HG03060 (cell line): Measurements from ENCODE around the gene RNF130.

Experiments
- ATAC-seq: cut with Tn5 transposase; IDR thresholded peaks from one replicate; pipeline ENCODE4 v1.9.1; 2021; ENCODE audit warnings: low read depth, moderate number of reproducible peaks; ENCODE audit not compliant: unreplicated experiment

The RNF130 gene

DNA sequence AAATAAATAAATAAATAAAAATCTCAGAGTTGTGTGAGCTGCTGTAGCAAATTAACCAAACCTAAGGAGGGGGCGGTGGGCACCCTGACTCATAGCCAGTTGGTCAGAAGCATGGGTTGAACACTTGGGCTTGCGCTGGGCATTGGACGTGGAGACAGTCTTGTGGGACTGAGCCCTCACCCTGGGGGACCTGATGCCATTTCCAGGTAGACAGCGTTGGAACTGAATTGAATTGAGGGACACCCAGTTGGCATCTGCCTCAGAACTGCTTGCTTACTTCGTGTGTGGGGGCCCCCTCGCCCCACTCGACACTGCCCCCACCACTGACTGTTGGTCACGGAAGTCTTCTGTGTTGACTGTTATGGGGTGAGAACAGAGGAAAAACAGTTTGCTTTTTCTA lies 144.9 kb downstream of the RNF130 start:
- no peak for ATAC-seq

DNA sequence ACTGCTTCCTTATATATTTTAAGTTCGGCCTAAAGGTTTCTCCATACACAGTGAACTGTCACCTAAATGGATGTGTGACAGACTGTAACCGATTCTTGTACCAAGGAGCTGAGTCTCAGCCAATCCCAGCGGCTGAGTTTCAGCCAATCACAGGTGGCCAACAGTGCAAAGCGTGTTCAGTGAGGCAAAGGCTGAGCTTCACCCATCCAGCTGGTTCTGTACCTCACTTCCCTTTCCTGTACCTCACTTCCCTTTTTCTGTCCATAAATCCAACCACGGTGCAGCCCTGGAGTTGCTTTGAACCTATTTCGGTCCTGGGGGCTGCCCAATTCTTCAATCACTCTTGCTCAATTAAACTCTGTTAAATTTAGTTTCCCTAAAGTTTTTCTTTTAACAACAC lies 148.1 kb downstream of the RNF130 start:
- no peak for ATAC-seq

DNA sequence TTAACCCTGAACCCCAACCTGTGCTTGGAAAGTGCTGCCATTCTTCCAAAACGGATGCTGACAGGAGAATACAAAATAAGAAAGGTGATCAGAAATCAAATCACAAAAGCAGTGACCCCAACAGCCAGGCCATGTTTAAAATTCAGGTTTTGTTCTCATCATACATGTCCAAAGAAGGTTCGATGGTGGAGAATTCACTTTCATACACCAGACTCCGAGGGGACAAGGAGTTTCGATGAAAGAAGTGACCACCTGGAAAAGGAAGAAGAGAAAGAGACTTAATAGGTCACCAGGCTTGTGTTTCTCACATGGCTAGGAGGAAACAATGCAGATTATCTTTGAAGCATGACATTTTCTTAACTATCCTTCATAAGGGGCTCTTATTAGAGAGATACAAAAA lies 151.4 kb downstream of the RNF130 start:
- no peak for ATAC-seq

DNA sequence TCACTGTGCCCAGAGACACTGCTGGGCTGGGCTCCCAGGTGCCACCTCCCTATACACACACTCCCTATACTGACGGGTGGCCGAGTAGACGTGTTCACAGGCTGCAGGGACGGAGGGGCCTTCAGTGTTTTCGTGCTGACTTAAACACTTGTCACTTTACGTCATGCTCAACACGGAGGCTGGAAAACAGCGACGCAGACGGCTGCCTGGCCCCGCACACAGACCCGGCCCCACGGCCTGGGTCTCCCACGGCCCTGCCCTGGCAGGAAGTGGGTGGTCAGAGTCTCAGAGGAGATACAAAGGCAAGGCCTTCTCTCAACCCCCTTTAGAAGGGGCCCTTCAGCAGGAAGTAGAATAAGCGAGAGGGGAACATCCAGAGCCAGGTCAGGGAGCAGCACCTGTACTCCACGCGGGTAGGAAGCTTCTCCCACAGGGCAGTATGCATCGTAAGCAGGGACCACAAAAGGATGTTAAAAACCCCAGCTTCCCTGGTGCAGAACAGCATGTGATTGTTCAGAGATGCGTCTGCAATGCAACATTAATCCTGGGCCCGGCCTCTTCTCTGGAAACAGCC lies 152.0 kb downstream of the RNF130 start:
- ATAC-seq, result no peak

DNA sequence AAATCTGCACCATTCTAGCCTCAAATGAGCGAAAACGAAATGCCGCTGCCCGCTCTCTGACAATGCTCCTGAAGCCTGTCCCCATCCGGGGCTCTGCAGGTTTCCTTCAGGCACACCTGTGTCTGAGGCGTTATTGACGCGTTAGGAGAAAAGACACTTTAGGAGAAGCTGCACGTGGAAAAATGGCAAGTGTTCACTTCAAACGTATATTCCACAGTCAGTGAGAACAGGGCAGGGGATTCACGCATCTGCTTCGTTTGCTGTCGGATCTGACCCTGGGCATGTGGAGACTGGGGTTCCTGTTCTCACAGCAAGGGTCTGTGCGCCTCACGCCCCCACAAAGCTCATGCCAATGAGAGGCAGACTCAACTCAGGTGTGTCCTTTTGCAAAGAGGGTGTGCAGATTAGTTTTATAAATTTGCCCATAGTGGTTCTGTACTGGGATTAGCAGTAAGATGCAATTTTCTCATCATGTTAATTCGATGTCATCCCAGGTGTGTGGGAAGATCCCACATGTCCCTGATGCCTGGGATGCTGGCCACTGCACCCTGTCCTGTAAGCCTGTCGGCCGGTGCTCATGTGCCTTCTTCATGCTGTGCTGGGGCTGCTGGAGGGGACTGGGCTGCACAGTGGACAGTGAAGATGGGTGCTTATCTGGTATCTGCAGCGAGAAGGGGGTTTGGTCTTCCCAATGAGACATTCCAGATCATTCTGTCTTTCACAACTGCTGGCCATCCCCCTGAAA lies 152.6 kb downstream of the RNF130 start:
- no peak for ATAC-seq

DNA sequence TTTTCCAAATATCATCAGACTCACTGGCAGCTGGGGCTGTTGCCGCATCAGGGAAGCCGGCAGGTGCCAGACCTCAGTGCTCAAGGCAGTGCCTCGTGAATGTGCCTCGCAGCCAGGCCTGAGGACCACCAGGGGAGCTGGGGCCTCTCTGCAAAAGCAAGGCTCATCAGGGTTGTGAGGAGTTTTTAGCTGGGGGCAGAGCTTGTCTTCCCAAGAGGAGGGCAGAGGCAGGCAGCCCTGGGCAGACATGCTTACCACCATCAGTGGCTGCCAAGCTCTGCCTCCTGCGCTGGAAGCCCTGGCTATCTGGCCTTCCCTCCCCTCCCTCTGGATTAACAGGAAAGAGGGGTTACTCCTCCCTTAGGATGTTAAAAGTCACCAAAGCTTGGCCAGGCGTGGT lies 155.0 kb downstream of the RNF130 start:
- no peak for ATAC-seq

DNA sequence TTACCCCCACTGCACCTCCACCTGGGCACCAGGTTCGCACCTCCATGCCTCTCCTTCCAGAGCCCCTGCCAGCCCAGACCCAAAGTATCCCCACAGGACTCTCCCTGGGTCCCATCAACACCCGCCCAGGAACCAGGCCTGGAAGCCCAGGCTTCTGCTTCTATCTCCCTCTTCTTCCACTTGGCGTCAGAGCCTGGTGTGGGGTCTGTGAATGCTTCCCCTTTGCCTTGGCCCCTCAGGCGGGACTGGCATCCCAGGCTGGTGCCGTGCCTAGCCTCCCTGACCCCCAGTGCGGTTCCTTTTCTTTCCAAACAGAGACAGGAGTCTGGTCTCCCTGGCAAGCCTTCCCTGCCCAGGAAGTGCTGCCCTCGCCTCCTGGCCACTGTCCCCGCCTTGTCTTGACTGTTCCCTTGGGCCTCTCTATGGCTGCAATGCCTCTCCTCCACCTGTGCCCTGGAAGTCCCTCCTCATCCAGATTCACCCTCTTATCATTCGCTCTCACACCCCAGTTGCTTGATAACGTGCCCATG lies 156.1 kb downstream of the RNF130 start:
- no peak for ATAC-seq

DNA sequence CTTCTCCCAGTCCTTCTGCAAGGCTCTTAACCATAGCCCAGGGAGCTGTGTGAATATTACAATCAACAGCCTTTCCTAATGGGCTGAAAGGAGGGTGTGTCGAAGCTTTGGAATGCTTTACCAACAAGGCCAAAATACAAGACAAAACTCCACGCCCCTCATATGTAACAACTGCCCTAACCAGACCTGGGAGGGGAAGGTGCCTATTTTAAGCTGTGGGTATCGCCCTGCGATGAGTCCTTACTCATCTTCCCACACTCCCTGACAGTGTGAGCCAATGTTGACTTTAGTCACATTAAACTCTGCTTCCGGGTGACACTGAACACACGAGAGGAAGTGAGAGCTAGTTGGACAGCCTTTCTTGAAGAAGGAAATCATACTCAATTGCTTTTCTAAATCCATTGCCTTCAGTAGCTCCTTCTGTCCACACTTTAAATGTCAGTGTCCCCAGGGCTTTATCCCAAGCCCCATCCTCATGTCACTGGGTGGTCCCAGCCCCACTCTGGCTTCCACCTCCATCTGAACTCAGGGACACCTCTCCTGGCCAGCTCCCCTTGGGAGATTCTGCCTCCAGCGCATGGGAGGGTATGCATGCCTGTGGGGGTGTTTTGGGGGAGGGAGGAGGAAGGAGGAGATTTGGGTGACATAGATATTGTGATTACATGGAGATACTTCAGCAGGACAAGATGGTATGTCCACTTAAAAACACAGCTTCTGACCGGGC lies 157.4 kb downstream of the RNF130 start:
- ATAC-seq, result no peak

DNA sequence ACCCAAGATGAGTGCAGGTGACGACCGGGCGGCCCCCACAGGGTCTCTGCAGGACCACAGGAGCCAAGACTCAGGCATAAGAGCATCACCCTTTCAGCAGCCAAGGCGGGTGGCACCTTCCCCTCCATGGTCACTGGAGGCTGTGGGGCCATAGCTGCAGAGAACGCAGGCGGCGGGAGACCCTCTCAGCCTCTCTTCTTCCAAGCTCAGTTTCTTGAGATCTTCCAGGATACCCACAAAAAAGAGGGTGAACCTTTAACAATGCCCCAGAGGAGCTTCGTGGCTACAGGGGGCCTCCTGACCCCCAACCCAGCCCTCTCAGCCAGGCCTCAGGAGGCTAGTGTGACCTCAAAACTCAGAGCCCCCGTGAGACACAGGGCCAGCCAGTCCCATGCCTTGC lies 158.1 kb downstream of the RNF130 start:
- ATAC-seq, result no peak

DNA sequence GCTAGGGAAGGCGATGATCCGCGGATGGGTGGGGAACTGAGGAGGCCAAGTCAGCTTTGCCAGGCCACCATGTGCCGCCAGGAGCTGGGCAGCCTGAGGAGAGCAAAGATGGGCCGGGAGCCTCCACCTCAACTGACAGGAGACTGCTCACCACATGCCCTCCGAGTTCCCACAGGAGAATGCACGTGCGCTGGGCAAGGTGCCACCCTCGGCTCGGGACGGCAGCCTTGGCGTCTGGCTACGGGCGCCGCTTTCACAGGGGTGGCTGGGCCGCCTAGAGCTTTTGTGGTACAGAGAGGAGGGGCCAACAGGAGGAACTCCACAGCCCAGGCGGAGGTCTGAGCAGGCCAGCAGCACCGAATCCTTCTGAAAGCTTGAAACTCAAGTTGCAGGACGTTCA lies 158.6 kb downstream of the RNF130 start:
- no peak for ATAC-seq

DNA sequence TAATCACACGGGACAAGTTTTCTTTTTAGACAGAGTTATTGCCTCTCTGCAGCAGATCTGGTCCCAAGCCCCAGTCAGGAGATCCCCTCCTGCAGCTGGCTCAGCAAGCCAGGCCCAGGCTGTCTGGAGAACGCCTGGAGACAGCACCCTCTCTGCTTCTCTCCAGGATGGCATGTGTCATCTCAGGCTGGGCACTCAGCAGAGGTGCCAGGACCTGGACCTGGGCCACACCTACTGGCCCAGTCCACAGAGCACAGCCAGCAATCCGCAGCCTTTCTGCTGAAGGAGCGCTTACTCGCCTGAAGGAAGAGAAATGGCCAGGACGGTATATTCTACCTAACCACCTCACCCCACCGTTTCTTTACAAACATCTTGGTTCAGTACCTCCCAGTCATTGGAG lies 159.2 kb downstream of the RNF130 start:
- ATAC-seq, result no peak

DNA sequence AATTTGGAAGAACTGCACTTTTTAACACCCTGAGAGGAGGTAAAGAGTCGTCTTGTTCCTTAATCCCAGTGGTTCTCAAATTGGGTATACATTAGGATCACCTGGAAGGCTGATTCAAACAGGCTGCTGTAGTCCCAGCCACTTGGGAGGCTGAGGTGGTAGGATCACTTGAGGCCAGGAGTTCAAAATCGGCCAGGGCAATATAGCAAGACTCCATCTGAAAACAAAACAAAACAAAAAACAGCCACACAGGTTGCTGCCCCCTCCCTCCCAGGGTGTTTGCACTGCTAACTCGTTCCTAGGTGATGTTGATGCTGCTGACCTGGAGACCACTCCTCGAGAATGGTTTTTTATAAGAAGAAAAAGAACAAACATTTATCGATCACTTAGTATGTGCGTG lies 162.3 kb downstream of the RNF130 start:
- no peak for ATAC-seq

DNA sequence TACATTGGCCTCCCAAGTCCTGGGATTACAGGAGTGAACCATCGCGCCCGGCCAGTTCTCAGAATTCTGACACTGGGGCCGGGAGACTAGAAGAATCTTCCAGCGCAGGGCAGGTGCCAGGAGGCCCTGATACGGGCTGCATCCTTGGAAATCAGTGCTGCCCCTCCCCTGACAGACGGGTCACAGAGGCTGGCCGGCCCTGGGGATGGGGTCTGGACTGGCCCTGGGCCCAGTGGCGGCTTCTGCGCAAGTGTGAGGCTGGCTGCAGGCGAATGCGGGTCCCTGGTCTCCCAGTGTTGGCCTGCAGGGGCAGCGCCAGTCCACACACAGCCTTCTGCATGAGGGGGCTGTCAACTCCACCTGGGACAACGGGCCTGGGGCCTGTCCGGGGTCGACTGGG lies 163.0 kb downstream of the RNF130 start:
- ATAC-seq, result no peak

DNA sequence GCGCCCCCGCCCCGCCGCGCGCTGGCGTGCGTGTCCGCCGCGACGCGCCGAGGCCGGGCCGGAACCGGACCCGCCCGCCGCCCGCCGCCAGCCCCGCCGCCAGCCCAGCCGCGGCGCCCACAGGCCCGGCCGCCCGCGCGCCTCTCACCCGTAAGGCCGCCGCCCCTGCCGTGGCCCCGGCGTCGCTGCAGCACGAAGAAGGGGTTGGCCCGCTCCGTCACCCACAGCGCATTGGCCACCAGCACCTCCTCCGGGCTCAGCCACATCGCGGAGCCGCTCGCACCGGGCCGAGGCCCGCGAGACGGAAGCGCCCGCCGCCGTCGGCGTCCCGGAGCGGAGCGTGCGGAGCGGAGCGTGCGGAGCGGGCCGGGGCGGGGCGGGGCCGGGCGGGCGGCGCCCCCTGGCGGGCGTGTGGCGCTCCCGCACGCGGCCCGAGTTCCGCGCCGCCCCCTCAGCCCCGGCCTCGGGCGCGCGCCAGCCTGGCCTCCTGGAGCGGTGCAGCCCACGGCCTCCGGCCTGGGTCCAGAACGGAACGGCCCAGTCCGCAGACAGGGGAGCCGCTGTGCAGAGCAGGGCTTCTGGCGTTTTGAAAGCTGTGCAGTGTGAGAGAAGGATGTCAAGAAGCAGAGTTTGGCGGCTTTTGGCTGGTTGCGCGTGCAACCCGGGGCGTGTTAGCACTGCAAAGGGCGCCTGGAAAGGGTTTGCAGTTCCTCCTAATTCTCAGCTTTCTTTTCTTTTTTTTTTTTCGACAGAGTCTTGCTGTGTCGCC lies 163.8 kb downstream of the RNF130 start, which contains the start of gene TBC1D9B:
TBC1D9B (minus strand) TSS at position 342 of the 769 bp plus-strand sequence; CDS start at position 266, 76 bp downstream.
- no peak for ATAC-seq

DNA sequence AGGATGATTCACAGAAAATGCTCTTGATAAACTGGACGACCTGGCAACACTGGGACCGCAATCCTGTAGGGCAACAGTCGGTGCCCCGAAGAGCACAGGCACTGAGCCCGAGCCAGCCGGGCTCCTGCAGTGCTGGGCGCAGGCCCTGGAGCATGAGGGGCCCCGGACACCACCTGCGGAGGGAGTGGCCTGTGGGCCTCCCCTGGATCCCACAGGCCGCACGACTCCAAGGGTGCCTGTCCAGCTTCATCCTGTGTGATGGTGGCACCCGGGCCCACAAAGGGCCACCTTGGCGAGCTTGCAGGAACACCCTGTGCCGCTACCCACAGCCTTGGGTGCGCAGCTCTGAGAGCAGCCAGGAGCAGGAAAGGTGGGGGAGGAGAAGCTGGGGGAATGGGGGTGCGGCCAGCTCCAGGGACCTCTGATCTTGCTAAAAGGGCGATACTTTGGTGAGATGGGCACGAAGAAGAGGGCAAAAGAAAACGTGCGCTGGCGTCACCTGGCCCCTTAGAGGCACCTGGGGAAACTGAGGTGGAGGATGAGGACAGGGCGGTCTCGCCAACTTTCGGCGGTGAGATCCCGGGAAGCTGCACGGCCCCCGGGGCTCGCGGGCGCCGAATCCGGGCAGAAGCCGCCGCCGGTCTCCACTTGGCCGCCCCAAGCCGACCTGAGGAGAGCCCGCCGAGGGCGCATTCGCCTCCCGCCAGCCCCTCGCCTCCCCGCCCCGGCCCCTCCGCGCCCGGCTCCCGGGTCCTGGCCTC lies 164.6 kb downstream of the RNF130 start:
- ATAC-seq, result no peak

DNA sequence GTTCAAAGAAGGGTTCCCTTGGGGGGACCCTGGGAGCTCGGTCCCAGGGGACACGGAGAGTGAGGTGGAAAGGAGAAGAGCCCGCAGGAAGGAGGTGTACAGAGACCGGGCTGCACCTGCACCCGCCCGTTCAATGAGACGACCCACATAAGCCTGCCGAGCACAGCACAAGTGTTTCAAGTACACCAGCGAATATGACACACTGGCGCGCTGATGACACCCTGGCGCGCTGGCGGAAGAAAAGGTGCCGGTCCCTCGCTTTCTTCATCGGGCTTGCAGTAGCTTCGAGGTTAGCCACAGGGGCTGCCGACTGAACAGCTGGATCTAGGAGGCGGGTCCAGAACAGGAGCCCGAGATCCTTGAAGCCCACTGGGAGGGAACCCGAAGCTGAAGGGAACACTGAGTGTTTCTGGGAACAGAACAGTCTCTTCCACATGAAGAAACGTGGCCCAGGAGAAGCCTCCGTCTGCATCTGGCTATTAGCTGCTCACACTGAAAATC lies 165.2 kb downstream of the RNF130 start:
- ATAC-seq, result no peak

DNA sequence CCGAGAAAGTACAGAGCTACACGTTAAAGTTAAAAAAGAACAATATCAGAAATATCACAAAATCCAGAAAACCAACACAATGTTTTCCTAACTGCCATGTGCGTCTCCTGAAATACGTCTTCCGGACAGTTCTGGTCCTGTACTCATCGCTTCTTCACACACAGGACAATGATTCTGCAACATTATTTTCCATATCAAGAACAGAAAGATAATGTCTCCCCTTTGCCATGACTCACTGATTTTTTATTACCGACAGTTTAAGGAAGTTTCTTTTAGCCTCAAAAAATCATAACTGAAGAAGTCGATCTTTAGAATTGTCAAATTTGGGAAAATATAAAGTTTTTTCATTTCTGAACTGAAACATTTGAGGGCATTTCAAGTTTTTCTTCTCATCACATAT lies 166.4 kb downstream of the RNF130 start:
- ATAC-seq, result no peak
